Activated T-helper 17 cell treated with anti-CD3 and anti-CD28 coated beads, Interleukin-2, amount 50 U/mL, for 72 hours (primary cell): ENCODE data around the gene UBAP1L. TPM values are rescaled to one million over a fixed set of nuclear protein-coding genes. Genes with fewer than 3 reads are reported as not detected.

Experiments used
- ATAC-seq: fragments of 150-1000 bp; cut with Tn5 transposase; replicated peaks from 2 replicates; pipeline ENCODE4 v1.10.0; 2021; ENCODE audit warnings: mild to moderate bottlenecking, moderate library complexity
- H3K27ac Mint-ChIP-seq: one replicate; pipeline ENCODE4 v1.8.0; 2022; ENCODE audit warnings: mixed read lengths
- H3K27me3 Mint-ChIP-seq: one replicate; pipeline ENCODE4 v1.8.0; 2022; ENCODE audit warnings: mixed read lengths
- H3K36me3 Mint-ChIP-seq: one replicate; pipeline ENCODE4 v1.8.0; 2022; ENCODE audit warnings: low read depth, mild to moderate bottlenecking, mixed read lengths
- H3K4me1 Mint-ChIP-seq: one replicate; pipeline ENCODE4 v1.8.0; 2022; ENCODE audit warnings: mixed read lengths
- H3K4me3 Mint-ChIP-seq: one replicate; pipeline ENCODE4 v1.8.0; 2022; ENCODE audit warnings: mild to moderate bottlenecking, mixed read lengths
- H3K9me3 Mint-ChIP-seq: one replicate; pipeline ENCODE4 v1.8.0; 2022; ENCODE audit warnings: mixed read lengths
- total RNA-seq, 2 donors: library from RNA; stranded (reverse); gene quantifications; one replicate each; pipeline ENCODE4 v1.2.3, GENCODE V29; 2022

UBAP1L gene
- total RNA-seq, 2 donors from 2014 or later = 5.2 to 6.1 TPM

DNA sequence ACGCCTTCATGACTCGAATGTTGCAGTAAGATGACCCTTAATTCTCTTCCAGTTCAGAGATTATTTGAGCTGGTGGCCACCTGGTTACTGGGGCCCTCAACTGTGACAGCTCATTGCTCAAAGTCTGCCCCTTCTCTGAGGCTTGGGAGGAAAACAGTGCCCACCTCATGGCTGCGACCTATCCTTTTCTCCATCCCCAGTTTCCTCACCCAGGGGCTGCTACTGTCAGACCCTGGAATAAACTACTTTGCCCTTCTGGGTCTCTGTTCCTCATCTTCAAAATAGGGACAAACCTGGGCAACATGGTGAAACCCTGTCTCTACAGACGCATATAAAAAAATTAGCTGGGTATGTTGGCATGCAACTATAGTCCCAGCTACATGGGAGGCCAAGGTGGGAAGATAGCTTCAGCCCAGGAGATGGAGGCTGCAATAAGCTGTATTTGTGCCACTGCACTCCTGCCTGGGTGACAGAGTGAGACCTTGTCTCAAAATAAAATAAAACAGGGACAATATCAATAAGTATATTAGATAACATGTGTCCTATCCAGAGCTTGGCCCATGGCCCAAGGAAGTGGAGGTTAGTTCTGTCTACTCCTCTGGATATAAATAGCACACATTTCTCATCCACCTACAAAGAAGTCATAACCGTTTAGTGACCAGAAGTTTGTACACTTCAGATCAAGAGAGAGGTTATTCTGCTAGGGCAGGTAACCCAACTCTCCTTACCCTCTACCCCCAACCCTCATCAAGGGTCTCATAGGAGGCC is 45.0 kb downstream of the UBAP1L start:
- Mint-ChIP-seq H3K4me3 (no peak overlapping the region), H3K9me3 (no peaks in the 10 kb centered on the region), H3K27me3 (peaks cover 25% of the 10 kb centered on the region), H3K36me3 (peaks cover 6% of the 10 kb centered on the region), H3K4me1 (peaks cover 5% of the 10 kb centered on the region), H3K27ac (no peak overlapping the region)
- no peak for ATAC-seq

DNA sequence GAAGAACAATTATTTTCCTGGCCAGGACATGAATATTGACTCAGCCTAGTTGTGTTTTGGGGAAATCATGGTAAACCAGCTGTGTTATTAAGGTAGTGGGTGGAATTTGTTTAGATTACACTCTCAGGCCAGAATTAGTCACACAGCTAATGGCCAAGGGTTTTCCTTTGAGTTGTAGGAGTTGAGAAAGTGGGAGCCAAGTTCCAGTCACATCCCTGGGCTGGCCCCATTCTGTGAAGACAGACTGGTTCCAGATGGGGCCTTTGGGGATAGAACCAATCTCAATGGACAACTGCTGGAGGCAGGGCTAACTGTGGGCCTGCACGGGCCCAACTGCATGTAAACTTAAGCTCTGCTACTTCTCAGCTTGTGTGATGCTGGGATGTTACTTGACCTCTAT is 45.8 kb downstream of the UBAP1L start:
- Mint-ChIP-seq H3K9me3 (no peaks in the 10 kb centered on the region), H3K4me3 (no peak overlapping the region), H3K4me1 (peaks cover 5% of the 10 kb centered on the region), H3K36me3 (peaks cover 6% of the 10 kb centered on the region), H3K27me3 (peaks cover 26% of the 10 kb centered on the region), H3K27ac (no peak overlapping the region)
- ATAC-seq = no peak

DNA sequence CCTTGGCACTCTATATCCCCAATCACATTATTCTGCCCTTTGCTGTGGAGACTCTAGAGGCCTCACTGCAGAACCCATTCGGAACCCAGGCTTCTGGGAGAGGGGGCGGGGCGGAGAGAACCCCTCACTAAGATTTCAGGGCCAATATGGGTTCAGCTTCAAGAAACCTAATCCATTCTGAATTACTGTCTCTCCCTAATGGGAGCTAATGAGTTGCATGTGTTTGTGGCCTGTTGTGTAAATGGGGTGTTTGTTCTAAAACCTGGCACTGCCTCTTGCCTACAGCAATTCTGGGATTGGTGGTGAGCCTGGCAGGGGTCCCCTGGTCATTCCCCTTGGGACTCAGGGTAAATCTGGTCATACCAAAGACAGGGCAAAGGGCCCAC is 46.6 kb downstream of the UBAP1L start:
- no peak for ATAC-seq

DNA sequence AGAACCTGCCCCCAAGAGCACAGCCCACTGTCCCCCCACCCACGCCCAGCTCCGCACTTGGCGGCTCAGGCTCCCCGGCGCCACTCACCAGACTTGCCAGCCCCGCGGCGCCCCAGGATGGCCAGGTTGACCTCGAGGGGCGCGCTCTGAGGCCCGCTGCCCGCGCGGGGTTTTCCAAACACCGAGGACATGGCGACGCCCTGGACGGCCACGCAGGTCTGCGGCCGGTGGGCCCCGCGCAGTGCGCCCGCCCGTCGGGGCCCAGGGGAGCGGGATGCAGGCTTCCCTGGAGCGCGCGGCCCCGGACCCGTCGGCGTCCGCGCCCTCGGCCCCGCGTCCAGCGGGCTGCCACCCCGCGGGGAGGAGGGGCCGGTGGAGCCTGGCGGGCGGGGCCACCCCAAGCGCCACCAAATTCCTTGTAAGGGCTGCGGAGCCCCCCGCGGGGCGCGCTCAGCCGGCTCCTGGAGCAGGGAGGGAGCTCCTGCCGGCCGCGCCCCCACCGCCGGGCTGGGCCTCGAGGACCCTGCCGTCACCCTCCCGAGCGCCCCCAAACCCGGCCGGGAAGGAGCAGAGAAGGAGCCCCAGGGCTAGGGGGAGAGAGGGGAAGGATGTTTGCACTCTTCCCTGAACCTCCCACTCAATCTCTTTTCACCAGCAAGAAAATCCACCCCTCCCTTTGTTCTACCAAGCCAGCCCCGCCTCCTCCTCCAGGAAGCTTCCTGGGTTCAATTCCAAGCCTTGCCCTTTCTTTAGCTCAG is 47.2 kb downstream of the UBAP1L start, which contains the start of gene RASL12:
Gene RASL12, minus strand, starts transcription at position 347 of the 758 bp plus-strand sequence. Its CDS starts 156 bp downstream, at position 191.
- no peak within 1 kb of the TSS for H3K27ac Mint-ChIP-seq
- peak within 1 kb of the TSS; percentile 39 for H3K4me3 Mint-ChIP-seq
- no peak for ATAC-seq

More for the DNA sequence above, 46.6 kb downstream of the UBAP1L start:
- Mint-ChIP-seq H3K36me3 (peaks cover 6% of the 10 kb centered on the region), H3K27ac (no peak overlapping the region), H3K27me3 (peaks cover 26% of the 10 kb centered on the region), H3K9me3 (no peaks in the 10 kb centered on the region), H3K4me3 (peak overlapping the region; percentile 39), H3K4me1 (peaks cover 5% of the 10 kb centered on the region)

DNA sequence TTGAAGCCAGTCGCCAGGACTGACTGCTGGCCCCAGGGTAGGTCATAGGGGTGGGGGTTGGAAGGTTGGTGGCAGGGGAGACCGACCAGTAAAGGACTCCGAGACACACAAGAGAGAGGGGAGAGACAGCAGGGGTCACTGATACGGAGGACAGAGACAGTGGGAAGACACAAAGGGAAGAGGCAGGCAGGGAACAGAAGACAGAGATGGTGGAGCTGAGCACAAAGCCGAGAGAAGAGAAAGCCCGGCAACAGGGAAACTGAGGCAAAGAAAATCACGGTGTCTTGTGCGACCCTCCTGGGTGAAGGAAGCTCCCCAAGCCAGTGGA is 47.7 kb downstream of the UBAP1L start:
- Mint-ChIP-seq H3K9me3 (no peaks in the 10 kb centered on the region), H3K4me1 (peaks cover 5% of the 10 kb centered on the region), H3K27ac (no peak overlapping the region), H3K4me3 (no peak overlapping the region), H3K36me3 (peaks cover 6% of the 10 kb centered on the region), H3K27me3 (peaks cover 28% of the 10 kb centered on the region)
- no peak for ATAC-seq

More for the DNA sequence above, 47.2 kb downstream of the UBAP1L start, which contains the start of gene RASL12:
- H3K36me3 Mint-ChIP-seq = peaks cover 6% of the 10 kb centered on the region
- H3K9me3 Mint-ChIP-seq = no peaks in the 10 kb centered on the region
- peaks cover 28% of the 10 kb centered on the region for H3K27me3 Mint-ChIP-seq
- peaks cover 5% of the 10 kb centered on the region for H3K4me1 Mint-ChIP-seq

DNA sequence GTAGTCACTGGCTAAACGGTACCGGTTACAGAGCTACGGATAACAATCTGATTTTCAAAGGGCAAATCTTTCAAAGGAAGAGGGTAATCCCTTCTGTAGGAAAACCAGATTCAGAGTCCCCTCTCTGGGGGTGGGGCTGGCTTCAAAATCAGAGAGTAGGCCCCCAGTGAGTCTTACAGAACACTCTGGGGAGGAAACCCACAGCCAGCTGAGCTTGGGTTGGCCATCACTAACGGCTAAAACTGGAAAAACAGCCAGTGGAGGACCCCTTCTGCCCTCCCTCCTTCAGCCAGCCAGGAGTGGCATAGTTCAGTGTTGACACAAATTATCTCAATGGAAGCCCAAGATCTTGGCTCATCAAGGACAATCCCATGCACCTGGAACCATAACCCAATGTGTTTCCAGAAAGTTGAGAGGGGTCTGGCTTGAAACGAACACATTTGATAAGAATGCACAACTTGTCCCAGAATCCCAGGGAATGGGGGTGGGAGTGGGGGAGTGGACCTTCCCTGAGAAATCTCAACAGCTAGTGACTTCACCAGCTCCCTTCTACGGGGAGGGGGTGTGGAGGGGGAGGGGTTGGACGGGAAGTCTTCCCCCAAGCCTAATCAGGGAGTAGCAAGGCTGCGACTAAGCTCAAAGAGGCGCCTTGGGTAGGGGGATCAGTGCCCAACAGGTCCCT is 48.2 kb downstream of the UBAP1L start:
- peaks cover 28% of the 10 kb centered on the region for H3K27me3 Mint-ChIP-seq
- peaks cover 5% of the 10 kb centered on the region for H3K4me1 Mint-ChIP-seq
- no peaks in the 10 kb centered on the region for H3K9me3 Mint-ChIP-seq
- no peak for ATAC-seq
- H3K4me3 Mint-ChIP-seq = no peak overlapping the region
- no peak overlapping the region for H3K27ac Mint-ChIP-seq
- peaks cover 6% of the 10 kb centered on the region for H3K36me3 Mint-ChIP-seq

DNA sequence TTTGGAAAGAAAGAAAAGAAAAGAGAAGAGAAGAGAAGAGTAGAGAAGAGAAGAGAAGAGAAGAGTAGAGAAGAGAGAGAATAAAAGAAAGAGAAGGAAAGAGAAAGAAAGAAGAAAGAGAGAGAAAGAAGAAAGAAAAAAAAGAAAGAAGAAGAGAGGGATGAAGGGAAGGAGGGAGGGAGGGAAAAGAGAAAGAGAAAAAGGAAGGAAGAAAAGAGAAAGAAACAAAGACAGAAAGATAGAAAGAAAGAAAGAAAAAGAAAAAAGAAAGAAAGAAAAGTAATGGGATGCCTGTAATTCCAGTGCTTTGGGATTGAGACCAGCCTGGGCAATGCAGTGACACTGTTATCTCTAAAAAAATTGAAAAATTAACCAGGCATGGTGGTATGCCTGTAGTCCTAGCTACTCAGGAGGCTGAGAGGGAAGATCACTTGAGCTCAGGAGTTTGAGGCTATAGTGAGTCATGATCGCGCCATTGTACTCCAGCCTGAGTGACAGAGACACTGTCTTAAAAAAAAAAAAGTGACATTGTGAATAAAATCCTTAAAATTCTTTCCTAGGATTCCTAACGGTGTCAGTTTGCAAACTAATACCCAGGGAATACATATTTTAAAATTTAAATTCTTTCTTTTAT is 48.9 kb downstream of the UBAP1L start:
- Mint-ChIP-seq H3K4me1 (peaks cover 5% of the 10 kb centered on the region), H3K4me3 (no peak overlapping the region), H3K9me3 (no peaks in the 10 kb centered on the region), H3K36me3 (peaks cover 6% of the 10 kb centered on the region), H3K27me3 (peaks cover 28% of the 10 kb centered on the region), H3K27ac (no peak overlapping the region)
- ATAC-seq = no peak

DNA sequence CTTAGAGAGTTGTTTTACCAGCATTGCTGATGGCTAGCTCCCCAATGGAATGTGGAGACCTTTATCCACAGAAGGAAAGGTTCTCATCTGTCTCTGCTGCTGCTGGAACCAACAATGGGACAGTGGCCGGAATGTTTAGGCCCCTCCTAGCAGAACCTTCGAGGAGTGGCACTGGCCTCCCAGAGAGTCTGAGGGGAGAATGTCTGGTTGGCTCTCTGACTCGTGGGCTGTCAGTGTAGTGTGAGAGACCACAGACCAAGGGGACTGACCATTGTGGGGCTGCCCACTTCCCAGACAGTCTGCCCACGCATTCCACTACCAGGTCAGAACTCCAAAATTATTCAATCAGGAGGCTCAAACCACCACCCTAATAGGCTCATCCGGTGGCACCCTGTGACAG is 52.3 kb downstream of the UBAP1L start:
- Mint-ChIP-seq H3K9me3 (no peaks in the 10 kb centered on the region), H3K36me3 (peaks cover 6% of the 10 kb centered on the region), H3K4me1 (no peaks in the 10 kb centered on the region), H3K27me3 (peaks cover 22% of the 10 kb centered on the region), H3K27ac (no peak overlapping the region), H3K4me3 (no peak overlapping the region)
- no peak for ATAC-seq

DNA sequence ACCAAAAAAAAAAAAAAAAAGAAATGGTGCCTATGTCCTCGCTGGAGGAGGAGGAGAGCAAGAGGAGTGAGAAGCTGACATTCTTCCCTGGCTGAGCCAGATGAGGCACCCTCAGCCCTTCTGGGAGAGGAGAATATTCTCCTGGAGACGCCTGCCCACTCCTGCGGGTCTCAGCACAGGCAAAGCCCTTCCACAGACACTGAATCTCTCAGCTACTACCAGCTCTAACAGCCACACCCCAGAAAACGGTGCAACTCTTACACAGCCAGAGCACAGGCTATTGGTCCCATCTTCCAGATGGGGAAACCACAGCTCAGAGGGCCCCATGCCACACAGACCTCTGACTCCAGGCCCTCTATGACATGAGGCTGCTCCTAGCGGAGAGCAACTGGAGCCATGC is 52.9 kb downstream of the UBAP1L start:
- Mint-ChIP-seq H3K36me3 (peaks cover 6% of the 10 kb centered on the region), H3K4me3 (no peak overlapping the region), H3K9me3 (no peaks in the 10 kb centered on the region), H3K27ac (no peak overlapping the region), H3K27me3 (peaks cover 18% of the 10 kb centered on the region), H3K4me1 (no peaks in the 10 kb centered on the region)
- ATAC-seq = no peak

DNA sequence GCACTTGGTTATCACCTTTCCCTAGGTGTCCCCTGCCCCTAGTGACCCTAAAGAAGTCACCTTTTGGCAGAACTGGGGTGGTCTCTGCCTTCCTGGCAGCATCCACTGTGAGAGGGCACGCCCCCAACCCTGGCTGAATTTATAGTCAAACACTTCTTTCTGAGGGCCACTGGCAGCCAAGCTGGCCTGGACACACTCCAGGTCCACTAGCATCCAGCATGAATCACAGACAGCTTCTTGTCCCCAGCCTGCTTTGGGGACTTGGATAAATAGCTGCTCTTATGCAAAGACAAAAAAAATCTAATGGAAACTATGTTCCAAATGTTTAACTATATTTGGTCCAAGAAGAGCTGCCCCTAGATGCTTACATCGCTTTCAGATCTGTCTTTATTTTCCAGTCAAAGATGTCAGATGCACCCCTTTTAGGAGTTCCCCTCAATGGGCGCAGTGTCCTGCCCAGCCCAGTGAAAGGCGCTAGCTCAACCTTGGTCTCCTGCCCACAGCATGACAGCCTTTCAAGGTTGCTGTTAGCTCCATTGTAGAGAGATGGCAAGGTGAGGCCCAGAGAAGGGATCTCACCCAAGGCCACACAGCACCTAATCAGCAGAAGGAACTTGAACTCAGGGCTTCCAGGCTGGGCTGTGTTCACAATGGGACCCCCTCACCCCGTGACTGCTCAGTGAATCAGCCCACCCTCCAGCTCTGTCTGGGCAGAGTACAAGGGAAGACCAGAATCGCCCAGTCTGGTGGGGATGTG is 54.2 kb downstream of the UBAP1L start:
- Mint-ChIP-seq H3K9me3 (no peaks in the 10 kb centered on the region), H3K36me3 (peaks cover 5% of the 10 kb centered on the region), H3K4me3 (no peak overlapping the region), H3K27ac (no peak overlapping the region), H3K27me3 (peaks cover 12% of the 10 kb centered on the region), H3K4me1 (no peaks in the 10 kb centered on the region)
- no peak for ATAC-seq

DNA sequence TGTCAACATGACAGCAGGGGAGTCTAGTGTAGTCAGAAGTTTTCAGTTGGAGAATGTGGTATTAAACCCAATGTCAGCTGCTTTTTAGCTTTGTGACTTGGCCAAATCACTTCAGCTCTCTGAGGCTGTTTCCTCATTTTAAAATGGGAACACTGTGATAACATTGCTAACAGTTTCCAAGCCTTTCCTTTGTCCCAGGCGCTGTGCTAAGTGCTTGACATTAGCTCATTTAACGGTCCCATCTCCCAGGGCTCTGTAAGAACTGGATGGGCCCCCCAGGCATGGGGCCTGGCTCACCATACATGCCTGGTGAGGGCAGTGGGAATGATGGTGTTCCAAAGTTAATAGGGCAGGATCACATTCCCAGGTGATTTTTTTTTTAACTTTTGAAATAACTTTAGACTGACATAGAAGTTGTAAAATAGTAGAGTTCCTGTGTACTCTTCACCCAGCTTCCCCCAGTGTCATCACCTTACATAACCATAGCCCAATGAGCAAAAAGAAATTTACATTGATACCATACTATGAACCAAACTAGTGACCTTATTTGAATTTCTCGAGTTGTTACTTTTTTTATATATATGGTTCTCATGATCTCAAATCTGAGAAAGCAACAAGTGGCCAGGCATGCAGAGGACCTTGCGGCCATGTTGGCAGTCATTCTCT is 54.9 kb downstream of the UBAP1L start:
- no peaks in the 10 kb centered on the region for H3K36me3 Mint-ChIP-seq
- H3K4me3 Mint-ChIP-seq = no peak overlapping the region
- no peak for ATAC-seq
- peaks cover 5% of the 10 kb centered on the region for H3K27me3 Mint-ChIP-seq
- no peaks in the 10 kb centered on the region for H3K9me3 Mint-ChIP-seq
- no peak overlapping the region for H3K27ac Mint-ChIP-seq
- H3K4me1 Mint-ChIP-seq = no peaks in the 10 kb centered on the region

DNA sequence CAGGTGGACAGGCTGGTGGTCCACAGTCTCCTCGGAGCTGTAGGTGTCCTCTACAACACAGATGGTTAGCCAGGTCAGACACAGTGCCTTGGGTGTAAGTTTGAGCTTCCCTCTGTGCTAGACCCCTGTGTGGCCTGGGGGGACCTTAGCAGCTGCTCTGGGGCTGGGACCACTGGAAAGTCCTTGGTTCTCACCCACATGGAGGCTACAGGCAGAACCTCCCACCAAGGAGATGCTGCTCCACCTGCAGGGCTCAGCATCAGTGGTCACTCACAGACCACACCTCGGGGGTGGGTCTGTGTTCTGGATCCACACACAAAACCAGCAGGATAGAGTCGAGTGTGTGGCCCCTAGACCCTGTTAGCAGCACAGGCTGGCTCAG is 55.6 kb downstream of the UBAP1L start:
- ATAC-seq = no peak
- Mint-ChIP-seq H3K9me3 (no peaks in the 10 kb centered on the region), H3K4me1 (no peaks in the 10 kb centered on the region), H3K27ac (no peak overlapping the region), H3K27me3 (peaks cover 3% of the 10 kb centered on the region), H3K36me3 (no peaks in the 10 kb centered on the region), H3K4me3 (no peak overlapping the region)
